Ascending aorta (tissue), 2 donors: Measurements from ENCODE around the gene UCHL1. TPM values are rescaled to one million over a fixed set of nuclear protein-coding genes. Genes with fewer than 3 reads are reported as not detected.

Source experiments
- DNase-seq, 2 donors: peaks; one replicate each; pipeline ENCODE4 v3.0.0-alpha.2; 2019; ENCODE audit warnings: low spot score in 2 of 2
- H3K27ac ChIP-seq, 2 donors: fragments of 200-600 bp; sonication (generic); one replicate each; pipeline ENCODE4 v1.5.1; 2016 to 2017; ENCODE audit warnings: mild to moderate bottlenecking in 1 of 2
- H3K27me3 ChIP-seq: fragments of 200-600 bp; sonication (generic); one replicate; pipeline ENCODE4 v1.5.1; 2017
- H3K36me3 ChIP-seq, 2 donors: fragments of 200-600 bp; sonication (generic); one replicate each; pipeline ENCODE4 v1.5.1; 2016
- H3K4me1 ChIP-seq, 2 donors: fragments of 200-600 bp; sonication (generic); one replicate each; pipeline ENCODE4 v1.5.1; 2016 to 2017; ENCODE audit warnings: mild to moderate bottlenecking in 1 of 2
- H3K4me3 ChIP-seq, 2 donors: fragments of 200-600 bp; sonication (generic); one replicate each; pipeline ENCODE4 v1.5.1; 2016 to 2017; ENCODE audit warnings: mild to moderate bottlenecking in 1 of 2
- H3K9me3 ChIP-seq, 2 donors: fragments of 200-600 bp; sonication (generic); one replicate each; pipeline ENCODE4 v1.5.1; 2016
- intact Hi-C: fragments of 100-400 bp; cut with DNase I; formaldehyde crosslinking; loops from one replicate; pipeline ENCODE4 v1.15.1; 2023
- total RNA-seq: library from RNA; depleted of rRNA; stranded (reverse); fragments of >200 nt; gene quantifications from one replicate; pipeline ENCODE4 v1.1.0, GENCODE V29; 2016
- TF ChIP-seq, protein P1 (sequence below), 3 experiments: fragments of 200-600 bp in 2 of 3; fragments of 450-650 bp in 1 of 3; sonication (generic) in 2 of 3; IDR thresholded peaks; one replicate each; pipeline ENCODE4 v1.5.1; 2016 to 2019; ENCODE audit warnings: antibody characterized with exemption in 3 of 3, mild to moderate bottlenecking in 1 of 3, moderate library complexity in 1 of 3

The UCHL1 gene
- total RNA-seq, 1 donor from 2014 or later = 119 TPM

DNA sequence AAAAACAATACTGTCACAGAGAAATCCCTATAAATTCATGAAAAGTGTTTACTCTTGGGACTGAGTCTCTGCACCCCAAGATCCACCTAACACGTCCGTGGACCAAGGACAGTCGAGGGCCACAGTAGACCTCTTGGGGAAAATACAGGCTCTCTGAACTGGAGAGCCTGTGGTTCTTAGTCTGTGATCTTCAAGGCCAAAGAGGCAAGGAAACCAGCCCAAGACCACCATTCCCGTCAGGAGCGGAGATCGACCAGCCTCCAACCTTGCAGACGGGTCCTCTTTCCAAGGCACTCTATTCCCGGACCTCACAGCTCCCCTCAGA is 40.8 kb upstream of the UCHL1 start:
- TF ChIP-seq, protein P1, sequence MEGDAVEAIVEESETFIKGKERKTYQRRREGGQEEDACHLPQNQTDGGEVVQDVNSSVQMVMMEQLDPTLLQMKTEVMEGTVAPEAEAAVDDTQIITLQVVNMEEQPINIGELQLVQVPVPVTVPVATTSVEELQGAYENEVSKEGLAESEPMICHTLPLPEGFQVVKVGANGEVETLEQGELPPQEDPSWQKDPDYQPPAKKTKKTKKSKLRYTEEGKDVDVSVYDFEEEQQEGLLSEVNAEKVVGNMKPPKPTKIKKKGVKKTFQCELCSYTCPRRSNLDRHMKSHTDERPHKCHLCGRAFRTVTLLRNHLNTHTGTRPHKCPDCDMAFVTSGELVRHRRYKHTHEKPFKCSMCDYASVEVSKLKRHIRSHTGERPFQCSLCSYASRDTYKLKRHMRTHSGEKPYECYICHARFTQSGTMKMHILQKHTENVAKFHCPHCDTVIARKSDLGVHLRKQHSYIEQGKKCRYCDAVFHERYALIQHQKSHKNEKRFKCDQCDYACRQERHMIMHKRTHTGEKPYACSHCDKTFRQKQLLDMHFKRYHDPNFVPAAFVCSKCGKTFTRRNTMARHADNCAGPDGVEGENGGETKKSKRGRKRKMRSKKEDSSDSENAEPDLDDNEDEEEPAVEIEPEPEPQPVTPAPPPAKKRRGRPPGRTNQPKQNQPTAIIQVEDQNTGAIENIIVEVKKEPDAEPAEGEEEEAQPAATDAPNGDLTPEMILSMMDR (IDR thresholded peaks at IDR 0.05) = no peak
- DNase-seq = no peak
- intact Hi-C loops = loop anchor here (2.0 to 10.0 kb wide), 2 partner anchors 95 to 481 kb away; no protein-coding TSS in a partner anchor

DNA sequence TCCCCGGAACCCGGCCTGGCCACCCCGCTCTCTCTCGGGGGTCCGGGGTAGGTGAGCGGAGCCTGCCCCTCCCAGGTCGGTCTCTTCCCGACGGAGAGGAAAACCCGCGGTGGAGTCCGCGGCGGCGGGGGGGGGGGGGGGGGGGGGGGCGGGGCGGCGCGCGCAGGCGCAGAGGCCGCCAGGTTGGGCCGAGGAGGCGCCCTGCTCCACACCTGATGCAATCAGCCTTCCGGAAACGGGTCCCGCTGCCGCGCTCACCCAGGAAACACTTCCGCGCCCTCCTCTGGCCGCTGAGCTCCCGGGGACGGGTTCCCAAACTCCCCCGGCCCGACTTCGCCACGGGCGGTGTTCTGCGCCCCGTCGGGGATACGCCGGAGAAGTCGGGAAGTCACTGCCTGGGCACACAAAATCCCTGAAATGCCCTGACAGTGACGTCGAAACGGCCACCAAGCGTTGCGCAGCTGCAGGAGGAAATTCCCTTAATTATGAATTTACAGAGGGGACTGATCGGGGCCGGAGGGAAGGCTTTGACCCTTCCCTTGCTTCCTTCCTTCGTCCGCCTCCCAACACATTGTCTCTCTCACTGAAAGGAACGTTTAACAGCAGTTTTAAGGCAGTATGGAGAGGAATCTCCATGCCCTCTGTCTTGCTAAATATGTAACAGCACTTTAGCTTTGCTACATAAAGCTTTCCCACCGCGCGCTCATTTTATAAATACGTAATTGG is 40.3 kb upstream of the UCHL1 start:
- TF ChIP-seq, protein P1 (IDR thresholded peaks at IDR 0.05) = peak; percentile 24 to 29 (median 24)
- H3K27me3 ChIP-seq = no peaks in the 10 kb centered on the region
- H3K4me1 ChIP-seq = peaks cover 7 to 11% of the 10 kb centered on the region in 2 donors
- no peaks in the 10 kb centered on the region for H3K36me3 ChIP-seq
- DNase-seq = peak in 1 of 2 donors; percentile 88
- intact Hi-C loops = loop anchor here (10.0 kb wide), 1 partner anchor 482 kb away; no protein-coding TSS in a partner anchor
- H3K27ac ChIP-seq = peak overlapping the region; percentile 87 to 91
- H3K9me3 ChIP-seq = no peaks in the 10 kb centered on the region
- H3K4me3 ChIP-seq = peak overlapping the region; percentile 59 to 61

More for the DNA sequence above, 40.8 kb upstream of the UCHL1 start:
- peaks cover 7 to 13% of the 10 kb centered on the region in 2 donors for H3K4me1 ChIP-seq
- peak overlapping the region; percentile 59 to 61 for H3K4me3 ChIP-seq
- H3K9me3 ChIP-seq = no peaks in the 10 kb centered on the region
- H3K36me3 ChIP-seq = no peaks in the 10 kb centered on the region
- peak overlapping the region; percentile 87 to 91 for H3K27ac ChIP-seq
- no peaks in the 10 kb centered on the region for H3K27me3 ChIP-seq

DNA sequence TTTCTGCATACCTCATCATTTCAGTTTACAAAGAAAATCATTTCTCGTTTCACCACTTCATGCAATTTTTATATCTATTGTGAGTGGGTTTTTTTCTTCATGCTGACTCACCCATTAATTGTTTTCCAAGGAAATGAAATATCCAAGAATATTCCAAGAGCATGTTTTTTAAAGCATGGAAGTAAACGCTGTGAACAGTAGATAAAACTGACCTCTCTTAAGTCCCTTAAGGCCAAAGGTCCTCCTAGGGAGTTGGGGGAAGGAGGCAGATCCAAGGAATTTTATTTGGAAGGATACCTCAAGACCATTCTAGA is 39.8 kb upstream of the UCHL1 start:
- Histone ChIP-seq H3K27me3 (no peaks in the 10 kb centered on the region), H3K27ac (peak overlapping the region; percentile 87 to 91), H3K4me1 (peaks cover 7 to 11% of the 10 kb centered on the region in 2 donors), H3K9me3 (no peaks in the 10 kb centered on the region), H3K36me3 (no peaks in the 10 kb centered on the region), H3K4me3 (peak overlapping the region; percentile 59 to 61)
- TF ChIP-seq, protein P1 (IDR thresholded peaks at IDR 0.05) = no peak
- no peak for DNase-seq
- intact Hi-C loops = loop anchor here (10.0 kb wide), 1 partner anchor 482 kb away; no protein-coding TSS in a partner anchor

- no peak for DNase-seq
- no peak overlapping the region for H3K4me3 ChIP-seq
- H3K27me3 ChIP-seq = no peaks in the 10 kb centered on the region
- H3K36me3 ChIP-seq = no peaks in the 10 kb centered on the region
- intact Hi-C loops = loop anchor here (10.0 kb wide), 1 partner anchor 483 kb away; no protein-coding TSS in a partner anchor
- H3K4me1 ChIP-seq = peaks cover 7 to 8% of the 10 kb centered on the region in 2 donors
- H3K9me3 ChIP-seq = no peaks in the 10 kb centered on the region
- TF ChIP-seq, protein P1 (IDR thresholded peaks at IDR 0.05) = no peak
- peak overlapping the region; percentile 87 to 91 for H3K27ac ChIP-seq
Observed at GRCh38 chr4:41217374-41217773, 39.4 kb upstream of the UCHL1 start.

- TF ChIP-seq, protein P1 (IDR thresholded peaks at IDR 0.05) = no peak
- peaks cover 7 to 8% of the 10 kb centered on the region in 2 donors for H3K4me1 ChIP-seq
- H3K27me3 ChIP-seq = no peaks in the 10 kb centered on the region
- intact Hi-C loops = loop anchor here (10.0 kb wide), 1 partner anchor 484 kb away; no protein-coding TSS in a partner anchor
- H3K4me3 ChIP-seq = no peak overlapping the region
- H3K36me3 ChIP-seq = no peaks in the 10 kb centered on the region
- H3K27ac ChIP-seq = no peak overlapping the region
- no peaks in the 10 kb centered on the region for H3K9me3 ChIP-seq
- DNase-seq = no peak
Observed at GRCh38 chr4:41218703-41219102, 38.0 kb upstream of the UCHL1 start.
